Neuron (in vitro differentiated cells): Measurements from ENCODE around the gene INPP5A.
"Not testable (repeated sequence)": the region's sequence is repeated elsewhere in the genome, so short reads cannot be mapped to it uniquely, and the experiment has no call there.

Experiments used
- H2AFZ ChIP-seq: one replicate; pipeline ENCODE4 v1.6.1; 2013; ENCODE audit warnings: low read depth, mild to moderate bottlenecking, inconsistent platforms, low read length, moderate library complexity
- H3K27me3 ChIP-seq: one replicate; pipeline ENCODE4 v1.6.1; 2013; ENCODE audit warnings: low read length; ENCODE audit not compliant: insufficient read depth
- H3K36me3 ChIP-seq: one replicate; pipeline ENCODE4 v1.6.1; 2013; ENCODE audit warnings: low read length; ENCODE audit not compliant: insufficient read depth
- H3K4me1 ChIP-seq: one replicate; pipeline ENCODE4 v1.6.1; 2013; ENCODE audit warnings: low read length; ENCODE audit not compliant: insufficient read depth
- H3K4me3 ChIP-seq: 2 replicates; pipeline ENCODE4 v1.5.1; 2013; ENCODE audit warnings: mild to moderate bottlenecking, low read length, moderate library complexity
- H3K9me3 ChIP-seq: one replicate; pipeline ENCODE4 v1.6.1; 2013; ENCODE audit warnings: low read length

The INPP5A gene

DNA sequence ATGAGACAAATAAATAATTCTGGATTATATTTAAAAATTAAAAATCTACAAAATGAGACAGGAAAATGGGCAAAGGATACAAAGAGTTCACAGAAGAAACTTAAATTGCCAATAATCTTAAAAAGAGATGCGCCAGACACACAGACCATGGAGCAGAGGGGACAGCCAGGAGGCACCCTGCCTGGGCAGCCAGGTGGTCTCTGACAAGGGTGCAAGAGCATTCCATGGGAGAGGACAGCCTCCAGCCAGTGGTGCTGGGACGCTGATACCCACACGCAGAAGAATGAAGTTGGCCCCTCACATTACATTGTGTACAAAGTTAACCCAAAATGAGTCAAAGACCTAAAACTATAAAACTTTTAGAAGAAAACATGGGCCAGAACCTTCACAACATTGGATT is 142.1 kb downstream of the INPP5A start:
- H3K36me3 ChIP-seq: no peaks in the 10 kb centered on the region
- no peaks in the 10 kb centered on the region for H3K9me3 ChIP-seq
- H3K4me1 ChIP-seq: no peaks in the 10 kb centered on the region
- H3K4me3 ChIP-seq: no peak overlapping the region
- H3K27me3 ChIP-seq: no peaks in the 10 kb centered on the region
- H2AFZ ChIP-seq: no peak overlapping the region

DNA sequence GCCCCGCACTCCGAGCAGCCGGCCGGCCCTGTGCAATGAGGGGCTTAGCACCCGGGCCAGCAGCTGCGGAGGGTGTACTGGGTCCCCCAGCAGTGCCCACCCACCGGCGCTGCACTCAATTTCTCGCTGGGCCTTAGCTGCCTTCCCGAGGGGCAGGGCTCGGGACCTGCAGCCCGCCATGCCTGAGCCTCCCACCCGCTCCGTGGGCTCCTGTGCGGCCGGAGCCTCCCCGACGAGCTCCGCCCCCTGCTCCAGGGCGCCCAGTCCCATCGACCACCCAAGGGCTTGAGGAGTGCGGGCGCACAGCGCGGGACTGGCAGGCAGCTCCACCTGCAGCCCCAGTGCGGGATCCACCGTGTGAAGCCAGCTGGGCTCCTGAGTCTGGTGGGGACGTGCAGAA is 143.2 kb downstream of the INPP5A start:
- not testable (repeated sequence) for H3K4me3 ChIP-seq, H2AFZ ChIP-seq, H3K27me3 ChIP-seq, H3K36me3 ChIP-seq, H3K9me3 ChIP-seq, H3K4me1 ChIP-seq

DNA sequence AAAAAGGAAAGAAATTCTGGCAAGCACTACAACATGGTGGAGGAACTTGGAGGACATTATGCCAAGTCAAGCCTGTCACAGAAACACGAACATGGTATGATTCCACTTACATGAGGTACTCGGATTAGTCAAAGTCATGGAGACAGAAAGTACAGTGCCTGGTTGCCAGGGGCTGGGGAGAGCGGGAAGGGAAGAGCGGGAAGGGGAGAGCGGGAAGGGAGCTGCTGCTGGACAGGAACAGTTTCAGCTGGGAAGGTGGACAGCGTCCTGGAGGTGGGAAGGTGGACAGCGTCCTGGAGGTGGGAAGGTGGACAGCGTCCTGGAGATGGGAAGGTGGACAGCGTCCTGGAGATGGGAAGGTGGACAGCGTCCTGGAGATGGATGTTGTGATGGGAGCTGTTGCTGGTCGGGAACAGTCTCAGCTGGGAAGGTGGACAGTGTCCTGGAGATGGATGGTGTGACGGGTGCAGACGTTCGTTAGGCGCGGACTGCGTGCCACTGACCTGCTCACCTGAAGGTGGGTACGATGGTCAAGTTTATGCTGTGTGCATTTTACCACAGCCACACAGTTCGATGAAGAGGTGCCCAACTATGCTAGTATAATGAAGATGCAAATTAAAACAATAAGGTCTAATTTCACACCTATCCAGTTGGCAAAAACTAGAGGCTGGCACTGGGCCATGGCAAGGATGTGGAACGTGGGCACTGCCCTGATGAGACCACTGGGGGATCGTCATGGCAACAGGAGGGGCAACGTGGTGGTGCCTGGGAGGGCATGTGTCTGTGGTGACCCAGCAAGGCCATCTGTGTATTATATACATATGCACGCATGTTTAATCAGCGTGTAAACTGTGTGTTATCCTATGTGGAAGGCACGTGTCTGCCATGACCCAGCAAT is 144.5 kb downstream of the INPP5A start:
- Histone ChIP-seq H3K9me3 (no peaks in the 10 kb centered on the region), H2AFZ (no peak overlapping the region), H3K4me1 (peaks cover 7% of the 10 kb centered on the region), H3K27me3 (no peaks in the 10 kb centered on the region), H3K36me3 (no peaks in the 10 kb centered on the region), H3K4me3 (no peak overlapping the region)

DNA sequence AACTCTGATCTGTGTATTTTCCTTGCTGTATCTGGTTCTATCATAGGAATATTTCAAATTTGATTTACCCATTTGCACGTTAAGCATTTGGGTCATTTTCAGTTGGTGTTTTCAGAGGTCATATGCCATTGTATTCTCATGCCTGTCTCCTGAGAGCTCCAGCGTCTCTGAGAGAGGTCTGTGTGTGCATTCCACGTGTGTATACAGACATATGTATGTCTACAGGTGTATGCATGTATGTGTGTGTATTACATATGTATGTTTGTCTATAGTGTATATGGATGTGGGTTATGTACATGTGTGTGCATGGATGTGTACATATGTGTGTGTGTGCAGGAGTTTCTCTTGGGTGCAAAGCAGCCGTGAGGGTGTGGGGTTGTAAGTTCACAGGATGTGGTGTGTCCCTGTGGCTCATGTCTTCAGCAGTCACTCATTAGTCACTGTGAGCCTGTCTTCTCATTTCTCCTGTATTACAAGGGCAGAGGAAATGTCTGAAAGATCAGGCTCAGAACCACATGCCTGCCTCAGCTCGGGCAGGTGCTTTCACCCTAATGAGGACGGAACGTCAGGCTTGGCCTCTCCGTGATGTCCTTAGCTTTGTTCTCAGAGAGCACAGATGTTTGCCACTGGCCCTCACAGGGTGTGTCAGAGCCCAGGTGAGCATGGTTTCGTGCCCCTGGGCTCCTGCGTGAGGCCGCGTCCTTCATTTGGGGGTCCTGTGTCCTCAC is 146.7 kb downstream of the INPP5A start:
- Histone ChIP-seq H3K4me1 (peaks cover 7% of the 10 kb centered on the region), H3K4me3 (no peak overlapping the region), H3K9me3 (peaks cover 3% of the 10 kb centered on the region), H3K36me3 (no peaks in the 10 kb centered on the region), H3K27me3 (no peaks in the 10 kb centered on the region), H2AFZ (no peak overlapping the region)

DNA sequence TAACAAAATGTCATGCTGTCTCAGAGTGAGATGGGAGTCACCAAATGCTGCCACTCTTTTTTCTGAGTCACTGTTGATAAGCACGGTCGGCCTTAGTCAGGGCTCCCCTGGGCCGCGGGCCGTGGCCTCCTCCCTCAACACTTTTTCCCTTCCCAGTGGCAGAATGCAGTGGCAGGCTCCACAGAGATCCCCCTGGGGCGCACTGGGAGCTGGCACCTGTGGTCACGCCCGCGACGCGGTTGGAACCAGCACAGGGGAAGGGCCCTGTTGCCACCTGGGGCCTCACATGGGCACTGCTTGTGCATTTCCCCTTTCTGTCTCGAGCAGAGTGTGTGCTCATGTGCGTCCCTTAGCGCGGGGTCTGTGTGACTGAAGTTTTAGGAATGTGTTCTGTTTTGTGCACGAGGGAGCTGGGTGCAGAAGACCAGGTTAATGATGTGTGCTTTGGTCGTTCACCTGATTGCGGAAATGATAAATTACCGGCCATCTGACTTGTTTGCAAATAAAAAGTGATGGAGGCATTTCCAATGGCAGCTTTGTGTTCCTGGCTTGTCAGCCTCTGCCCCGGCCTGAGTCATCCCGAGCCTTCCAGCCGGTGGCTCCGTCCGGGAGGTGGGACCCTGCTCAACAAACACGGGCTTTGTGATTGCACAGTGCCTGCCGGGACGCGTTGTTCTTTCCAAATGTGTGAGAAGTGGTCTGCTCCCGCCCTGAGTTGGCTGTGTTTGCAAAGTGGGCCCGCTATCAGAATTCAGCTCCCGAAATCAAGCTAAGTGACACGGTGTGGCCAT is 147.7 kb downstream of the INPP5A start:
- H3K9me3 ChIP-seq: peaks cover 9% of the 10 kb centered on the region
- no peak overlapping the region for H2AFZ ChIP-seq
- peaks cover 7% of the 10 kb centered on the region for H3K4me1 ChIP-seq
- peaks cover under 1% of the 10 kb centered on the region for H3K36me3 ChIP-seq
- H3K4me3 ChIP-seq: no peak overlapping the region
- no peaks in the 10 kb centered on the region for H3K27me3 ChIP-seq

DNA sequence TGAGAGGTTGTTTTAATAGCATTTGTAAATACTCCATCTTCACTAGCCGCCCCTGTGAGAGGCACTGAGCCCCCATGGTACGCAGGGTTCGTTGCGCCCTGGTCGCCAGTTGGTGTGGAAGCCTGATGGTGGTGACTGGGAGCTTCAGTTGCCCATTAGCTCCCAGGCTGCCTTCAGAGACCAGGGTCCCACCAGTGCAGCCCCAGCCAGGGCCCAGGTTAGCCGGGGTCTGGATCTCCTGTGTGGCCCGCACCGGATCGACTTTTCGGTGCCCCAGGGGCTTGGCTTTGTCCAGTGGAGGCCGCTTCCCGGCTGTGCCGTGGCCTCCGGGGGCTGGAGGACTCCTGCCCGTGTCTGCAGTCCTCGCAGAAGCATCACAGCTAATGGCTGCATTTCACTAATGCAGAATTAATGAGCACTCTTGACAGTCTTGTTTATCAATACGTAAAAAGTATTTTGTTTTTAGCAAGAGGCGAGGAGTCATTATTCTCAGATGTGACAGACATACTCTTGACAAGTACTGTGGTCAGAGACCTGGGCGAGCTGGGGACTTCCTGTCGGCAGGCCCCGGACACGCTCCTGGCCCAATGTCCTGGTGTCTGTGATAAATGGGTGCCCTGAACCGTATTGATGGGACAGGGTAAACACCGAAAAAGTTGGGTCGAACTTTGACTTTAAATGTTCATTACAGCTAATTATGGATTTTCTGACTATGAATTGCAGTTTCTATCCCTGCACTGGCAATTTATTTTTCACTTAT is 148.5 kb downstream of the INPP5A start:
- H3K4me3 ChIP-seq: no peak overlapping the region
- peaks cover 16% of the 10 kb centered on the region for H3K9me3 ChIP-seq
- peaks cover 3% of the 10 kb centered on the region for H3K36me3 ChIP-seq
- no peaks in the 10 kb centered on the region for H3K27me3 ChIP-seq
- H2AFZ ChIP-seq: no peak overlapping the region
- H3K4me1 ChIP-seq: peaks cover 7% of the 10 kb centered on the region

DNA sequence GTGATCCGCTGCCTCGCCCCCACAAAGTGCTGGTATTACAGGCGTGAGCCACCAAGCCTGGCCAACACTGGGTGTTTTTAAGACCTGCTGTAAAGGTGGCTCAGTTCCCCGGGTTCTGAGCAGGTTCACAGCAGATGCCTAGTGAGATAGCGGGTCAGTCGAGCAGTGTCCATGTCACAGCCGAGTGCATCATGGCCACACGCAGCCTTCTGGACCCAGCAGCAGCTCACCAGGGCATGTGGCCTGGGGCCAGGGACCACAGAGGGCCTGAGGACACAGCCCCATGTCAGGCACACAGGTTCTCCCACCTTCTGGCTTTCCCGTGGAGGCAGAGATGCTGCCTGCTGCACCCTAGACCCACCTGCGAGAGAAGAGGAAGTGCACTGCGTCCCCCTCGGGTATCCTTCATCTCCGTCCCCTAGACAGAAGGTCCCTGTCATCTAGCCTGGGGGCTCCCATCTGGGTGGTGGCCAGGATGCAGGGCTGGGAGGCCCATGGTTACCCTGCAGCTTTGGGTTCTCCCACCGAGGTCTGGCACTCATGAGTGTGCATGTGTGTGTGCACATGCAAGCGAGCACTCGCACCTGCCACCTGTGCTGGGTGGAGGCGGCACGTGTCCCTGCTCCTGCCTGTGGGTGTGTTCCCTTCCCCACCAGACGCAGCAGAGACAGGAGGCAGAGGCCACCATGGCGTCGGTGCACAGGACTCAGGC is 149.8 kb downstream of the INPP5A start:
- peaks cover 23% of the 10 kb centered on the region for H3K9me3 ChIP-seq
- H3K36me3 ChIP-seq: peaks cover 3% of the 10 kb centered on the region
- no peak overlapping the region for H3K4me3 ChIP-seq
- no peak overlapping the region for H2AFZ ChIP-seq
- H3K4me1 ChIP-seq: peaks cover 7% of the 10 kb centered on the region
- H3K27me3 ChIP-seq: no peaks in the 10 kb centered on the region

DNA sequence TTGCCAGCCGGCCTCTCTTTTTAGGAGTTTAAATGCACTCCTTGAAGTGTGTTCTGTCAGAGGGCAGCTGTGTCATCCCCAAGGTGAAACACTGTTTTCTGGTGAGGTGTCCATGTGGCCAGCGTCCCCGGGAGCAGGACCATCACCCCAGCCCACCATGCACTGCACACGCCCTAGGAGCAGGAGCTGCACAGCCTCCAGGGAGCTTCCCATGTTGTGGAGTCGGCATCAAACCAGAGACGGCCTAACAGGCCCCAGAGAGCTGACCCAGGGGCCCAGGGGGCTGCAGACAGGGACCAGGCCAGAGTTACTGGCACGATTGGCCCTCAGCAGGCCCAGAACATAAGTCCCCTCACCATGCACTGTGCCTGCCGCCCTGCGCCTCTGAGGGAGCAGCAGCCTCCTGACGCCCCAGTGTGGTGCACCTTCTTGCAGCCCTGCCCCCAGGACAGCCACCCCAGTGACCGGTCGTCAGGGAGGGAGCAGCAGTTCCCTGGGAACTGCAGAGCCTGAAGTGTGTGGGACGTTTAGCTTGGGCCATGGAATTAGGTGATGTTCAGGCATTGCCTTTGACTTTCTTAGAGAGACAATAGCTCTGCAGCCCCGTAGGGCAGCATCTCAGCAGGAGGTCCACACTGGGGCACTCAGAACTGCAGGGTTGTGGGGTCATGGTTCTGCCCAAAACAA is 150.4 kb downstream of the INPP5A start:
- Histone ChIP-seq H3K27me3 (no peaks in the 10 kb centered on the region), H3K4me3 (no peak overlapping the region)

DNA sequence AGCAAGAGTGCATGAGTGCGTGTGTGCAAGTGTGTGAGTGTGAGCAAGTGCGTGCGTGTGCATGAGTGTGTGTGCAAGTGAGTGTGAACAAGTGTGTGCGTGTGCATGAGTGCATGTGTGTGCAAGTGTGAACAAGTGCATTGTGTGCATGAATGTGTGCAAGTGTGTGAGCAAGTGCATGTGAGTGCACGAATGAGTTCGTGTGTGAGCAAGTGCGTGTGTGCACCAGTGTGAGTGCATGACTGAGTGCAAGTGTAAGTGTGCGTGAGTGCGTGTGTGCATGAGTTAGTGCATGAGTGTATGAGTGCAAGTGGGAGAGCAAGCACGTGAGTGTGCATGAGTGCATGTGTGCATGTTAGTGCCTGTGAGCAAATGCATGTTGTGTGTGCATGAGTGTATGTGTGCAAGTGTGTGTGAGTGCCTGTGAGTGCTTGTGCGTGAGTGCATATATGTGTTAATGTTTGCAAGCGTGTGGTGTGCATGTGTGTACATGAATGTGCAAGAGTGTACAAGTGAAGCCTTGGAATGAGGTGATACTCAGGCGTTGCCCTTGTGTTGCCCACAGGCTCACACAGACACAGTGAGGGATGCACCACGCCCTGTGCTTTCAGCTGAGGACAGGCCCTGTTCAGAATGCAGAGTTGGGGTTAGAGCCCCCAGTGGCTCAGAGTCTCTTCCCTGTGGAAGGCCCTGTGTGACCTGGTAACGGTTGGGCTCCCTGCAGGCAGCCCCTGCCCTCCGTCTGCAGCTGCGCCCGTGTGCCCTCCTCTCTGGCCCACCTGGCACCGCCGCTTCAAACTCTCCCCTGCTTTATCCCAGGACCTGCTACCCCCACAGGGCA is 151.2 kb downstream of the INPP5A start:
- Histone ChIP-seq H3K4me3 (no peak overlapping the region), H3K36me3 (peaks cover 3% of the 10 kb centered on the region)

More for the DNA sequence above, 150.4 kb downstream of the INPP5A start:
- Histone ChIP-seq H3K4me1 (peaks cover 7% of the 10 kb centered on the region), H3K9me3 (peaks cover 23% of the 10 kb centered on the region), H2AFZ (no peak overlapping the region), H3K36me3 (peaks cover 3% of the 10 kb centered on the region)

DNA sequence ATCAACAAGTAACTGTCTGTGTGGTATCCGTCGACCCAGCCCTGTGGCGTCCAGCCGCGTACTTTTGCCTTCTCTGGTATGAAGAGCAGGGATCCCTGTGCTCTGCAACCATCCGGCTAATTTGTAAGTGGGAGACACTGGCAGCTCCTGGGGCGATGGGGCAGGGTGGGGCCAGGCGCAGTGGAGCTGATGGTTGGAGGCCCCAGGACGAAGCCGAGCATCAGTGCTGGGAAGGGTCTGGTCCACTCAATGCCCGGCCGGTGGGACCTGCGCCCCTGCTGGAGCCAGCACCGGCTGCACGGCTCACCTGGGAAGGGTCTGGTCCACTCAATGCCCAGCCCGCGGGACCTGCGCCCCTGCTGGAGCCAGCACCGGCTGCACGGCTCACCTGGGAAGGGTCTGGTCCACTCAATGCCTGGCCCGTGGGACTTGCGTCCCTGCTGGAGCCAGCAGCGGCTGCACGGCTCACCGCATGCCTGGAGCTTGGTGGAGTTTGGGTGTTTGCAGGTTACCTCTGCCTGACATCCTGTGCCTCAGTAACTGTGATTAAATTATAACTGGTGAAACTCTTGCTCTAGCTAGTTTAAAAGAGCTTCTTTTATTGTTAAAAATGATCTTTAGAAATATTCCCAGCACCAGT is 152.3 kb downstream of the INPP5A start:
- Histone ChIP-seq H3K9me3 (peaks cover 23% of the 10 kb centered on the region), H3K27me3 (no peaks in the 10 kb centered on the region), H2AFZ (no peak overlapping the region), H3K4me1 (peaks cover 7% of the 10 kb centered on the region), H3K4me3 (no peak overlapping the region), H3K36me3 (peaks cover 3% of the 10 kb centered on the region)

More for the DNA sequence above, 151.2 kb downstream of the INPP5A start:
- Histone ChIP-seq H3K9me3 (peaks cover 23% of the 10 kb centered on the region), H3K4me1 (peaks cover 7% of the 10 kb centered on the region), H2AFZ (no peak overlapping the region), H3K27me3 (no peaks in the 10 kb centered on the region)

DNA sequence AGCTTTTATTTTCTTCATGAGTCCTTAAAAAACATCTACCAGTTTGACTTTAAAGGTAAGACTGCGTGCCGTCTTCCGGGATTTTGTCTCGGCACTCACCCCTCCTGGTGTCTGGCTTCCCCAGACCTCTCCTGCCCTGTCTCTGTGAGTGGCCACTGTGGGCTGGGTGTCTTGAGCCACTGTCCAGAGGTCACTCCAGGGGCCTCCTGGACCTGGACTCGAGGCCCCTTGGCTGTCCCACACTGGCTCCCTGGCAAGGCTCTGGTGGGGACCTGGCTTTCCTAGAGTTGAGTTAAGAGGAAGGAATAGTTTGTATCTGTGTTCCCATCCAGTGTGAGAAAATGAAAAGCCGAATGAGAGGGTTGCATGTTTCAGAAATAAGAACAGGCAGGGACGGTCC is 152.8 kb downstream of the INPP5A start:
- Histone ChIP-seq H2AFZ (no peak overlapping the region), H3K9me3 (peaks cover 23% of the 10 kb centered on the region), H3K27me3 (no peaks in the 10 kb centered on the region), H3K4me3 (no peak overlapping the region), H3K36me3 (peaks cover 3% of the 10 kb centered on the region), H3K4me1 (peaks cover 3% of the 10 kb centered on the region)
